NCI-H187 (cell line): ENCODE measurements around the gene RASL11A.
A peak's percentile ranks its signal among the peaks of the same experiment; 100 is the strongest.
"Not testable (repeated sequence)": the region's sequence is repeated elsewhere in the genome, so short reads cannot be mapped to it uniquely, and the experiment has no call there.

Experiments used
- DNase-seq, 2 experiments: peaks; one replicate each; lab custom pipeline; 2025; lab: John Stamatoyannopoulos, UW

Gene RASL11A, protein sequence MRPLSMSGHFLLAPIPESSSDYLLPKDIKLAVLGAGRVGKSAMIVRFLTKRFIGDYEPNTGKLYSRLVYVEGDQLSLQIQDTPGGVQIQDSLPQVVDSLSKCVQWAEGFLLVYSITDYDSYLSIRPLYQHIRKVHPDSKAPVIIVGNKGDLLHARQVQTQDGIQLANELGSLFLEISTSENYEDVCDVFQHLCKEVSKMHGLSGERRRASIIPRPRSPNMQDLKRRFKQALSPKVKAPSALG

DNA sequence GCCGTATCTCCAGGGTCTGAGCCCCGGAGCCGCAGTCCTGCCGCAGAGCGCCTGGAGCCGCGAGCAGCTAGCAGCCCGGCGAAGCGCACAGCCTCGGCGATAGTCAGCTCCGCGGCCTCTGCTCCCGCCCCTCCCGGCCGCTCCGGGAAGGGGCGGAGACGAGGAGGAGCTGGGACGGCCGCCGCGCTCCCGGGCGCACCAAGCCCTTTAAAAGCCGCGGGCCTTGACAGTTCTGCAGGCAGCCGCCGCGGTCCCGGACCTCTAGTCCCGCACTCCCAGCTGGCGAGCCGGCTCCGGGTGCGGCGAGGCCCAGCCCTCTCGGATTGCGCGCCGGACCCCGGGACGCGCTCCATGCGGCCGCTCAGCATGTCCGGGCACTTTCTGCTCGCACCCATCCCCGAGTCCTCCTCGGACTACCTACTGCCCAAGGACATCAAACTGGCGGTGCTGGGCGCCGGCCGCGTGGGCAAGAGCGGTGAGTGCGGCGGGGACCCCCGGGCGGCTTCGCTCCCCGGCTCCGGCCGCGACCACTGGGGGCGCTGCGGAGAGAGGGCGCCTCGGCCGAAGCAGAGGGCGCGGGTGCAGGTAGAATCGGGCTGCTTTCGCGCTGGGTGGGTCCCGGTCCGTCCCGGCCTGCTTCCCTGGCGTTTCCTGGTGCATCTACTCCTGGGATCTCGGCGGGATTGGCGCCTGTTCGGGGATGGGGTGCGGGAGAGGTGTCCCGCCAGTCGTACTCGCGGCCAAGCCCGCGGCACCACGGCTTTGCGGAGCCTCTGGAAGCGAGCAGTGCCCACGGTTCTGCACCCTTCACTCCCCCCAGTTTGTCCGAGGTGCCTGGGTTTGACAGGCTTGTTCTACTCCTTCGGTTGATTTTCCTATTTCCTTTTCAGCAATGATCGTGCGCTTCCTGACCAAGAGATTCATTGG, at the start of gene RASL11A:
Gene RASL11A, plus strand, starts transcription at position 237 of the 927 bp plus-strand sequence. Its CDS starts 115 bp downstream, at position 352.
- DNase-seq: peak in 1 of 2 experiments; percentile 26

DNA sequence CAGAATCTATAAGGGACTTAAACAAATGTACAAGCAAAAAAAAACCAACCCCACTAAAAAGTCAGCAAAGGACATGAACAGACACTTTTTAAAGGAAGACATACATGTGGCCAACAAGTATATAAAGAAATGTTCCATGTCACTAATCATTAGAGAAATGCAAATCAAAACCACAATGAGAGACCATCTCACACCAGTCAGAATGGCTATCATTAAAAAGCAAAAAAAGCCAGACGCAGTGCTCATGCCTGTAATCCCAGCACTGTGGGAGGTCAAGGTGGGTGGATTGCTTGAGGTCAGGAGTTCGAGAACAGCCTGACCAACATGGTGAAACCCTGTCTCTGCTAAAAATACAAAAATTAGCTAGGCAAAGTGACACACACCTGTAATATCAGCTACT, 48.5 kb upstream of the RASL11A start:
- not testable (repeated sequence) for DNase-seq

DNA sequence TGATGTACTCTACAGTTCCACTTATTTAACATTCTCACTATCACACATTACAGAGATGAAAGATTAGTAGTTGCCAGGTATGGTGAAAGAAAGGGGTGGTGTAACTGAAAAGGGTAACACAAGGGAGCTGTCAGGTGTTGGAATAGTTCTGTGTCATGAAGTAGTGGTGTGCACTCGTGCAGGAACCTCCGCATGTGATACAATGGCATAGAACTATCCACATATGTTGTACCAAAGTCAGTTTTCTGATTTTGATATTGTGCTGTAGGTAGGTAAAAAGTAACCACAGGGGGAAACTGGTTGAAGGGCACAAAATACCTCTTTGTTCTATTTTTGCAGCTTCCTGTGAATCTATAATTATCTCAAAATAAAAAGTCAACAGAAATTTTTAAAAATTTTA, 43.6 kb upstream of the RASL11A start:
- DNase-seq: no peak

DNA sequence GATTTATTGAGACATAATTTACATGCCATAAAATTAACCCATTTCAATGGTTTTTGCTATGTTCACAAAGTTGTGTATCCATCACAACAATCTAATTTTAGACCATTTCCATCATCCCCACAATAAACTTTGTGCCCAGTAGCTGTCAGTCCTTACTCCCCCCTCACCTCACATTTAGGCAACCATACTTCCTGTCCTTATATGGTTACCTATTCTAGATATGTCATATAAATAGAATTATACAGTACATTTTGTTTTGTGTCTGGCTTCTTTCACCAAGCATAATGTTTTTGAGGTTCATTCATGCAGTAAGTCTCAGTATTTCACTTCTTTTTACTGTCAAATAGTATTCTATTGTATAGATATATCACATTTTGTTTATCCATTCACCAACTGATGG, 42.5 kb upstream of the RASL11A start:
- DNase-seq: no peak

DNA sequence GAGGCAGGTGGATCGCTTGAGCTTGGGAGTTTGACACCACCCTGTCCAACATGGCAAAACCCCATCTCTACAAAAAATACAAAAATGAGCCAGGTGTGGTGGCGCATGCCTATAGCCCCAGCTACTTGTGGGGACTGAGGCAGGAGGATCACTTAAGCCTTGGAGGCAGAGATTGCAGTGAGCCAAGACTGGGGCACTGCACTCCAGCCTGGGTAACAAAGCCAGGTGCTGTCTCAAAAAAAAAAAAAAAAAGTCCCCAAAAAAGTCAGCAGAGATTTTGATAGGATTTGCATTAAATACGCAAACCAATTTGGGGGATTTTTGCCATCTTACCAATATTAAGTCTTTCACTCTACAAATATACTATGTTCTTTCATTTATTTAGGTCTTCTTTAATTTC, 41.0 kb upstream of the RASL11A start:
- no peak for DNase-seq

DNA sequence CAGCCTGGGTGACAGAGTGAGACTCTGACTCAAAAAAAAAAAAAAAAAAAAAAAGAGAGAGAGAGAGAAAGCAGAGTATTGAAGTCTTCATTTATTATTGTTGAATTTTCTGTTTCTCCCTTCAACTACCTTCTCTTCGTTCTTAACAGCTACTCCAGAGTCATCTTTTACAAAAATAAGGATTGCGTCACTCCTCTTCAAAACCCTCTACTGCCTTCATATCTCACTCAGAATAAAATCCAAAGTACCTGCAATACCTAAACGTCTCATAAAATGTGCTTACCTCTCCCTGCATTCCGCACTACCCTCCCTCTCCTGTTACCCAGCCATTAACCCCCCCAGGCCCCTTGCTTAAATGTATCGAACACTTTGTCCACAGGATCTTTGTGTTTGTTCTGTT, 36.7 kb upstream of the RASL11A start:
- no peak for DNase-seq

DNA sequence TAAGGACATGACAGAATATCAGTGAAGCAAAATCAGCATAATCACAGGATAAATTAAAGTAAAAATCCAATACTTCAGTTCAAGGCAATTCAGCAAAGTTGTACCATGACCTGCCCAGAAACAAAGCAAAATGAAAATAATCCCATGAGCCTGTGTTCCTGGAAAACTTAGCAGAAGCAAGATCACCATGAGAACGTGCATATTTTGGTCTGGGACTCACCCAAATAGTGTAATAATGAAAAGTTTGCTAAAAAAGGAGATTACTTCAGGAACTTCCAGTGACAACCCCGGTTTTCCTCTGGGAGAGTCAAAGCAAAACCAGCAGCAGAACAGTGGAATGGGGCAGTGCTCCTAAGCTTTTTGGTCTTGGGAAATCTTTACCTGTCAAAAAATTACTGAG, 34.2 kb upstream of the RASL11A start:
- DNase-seq: no peak

DNA sequence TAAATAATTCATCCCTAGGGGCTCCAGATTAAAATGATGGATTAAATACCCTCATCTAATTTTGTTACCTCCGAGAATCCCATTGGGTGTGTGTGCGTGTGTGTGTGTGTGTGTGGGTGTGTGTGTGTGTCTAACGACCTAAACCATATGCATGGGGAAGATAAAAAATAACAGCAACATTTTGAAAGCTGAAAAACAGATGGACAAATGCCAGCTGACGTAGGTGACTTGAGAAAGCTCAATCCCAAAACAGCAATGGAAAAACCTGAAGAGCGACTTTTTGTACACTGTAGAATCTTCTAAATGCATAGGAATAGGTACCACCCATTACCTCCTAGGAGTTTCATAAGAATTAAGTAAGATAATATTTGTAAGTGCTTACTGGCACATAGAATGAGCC, 27.9 kb upstream of the RASL11A start:
- DNase-seq: no peak

DNA sequence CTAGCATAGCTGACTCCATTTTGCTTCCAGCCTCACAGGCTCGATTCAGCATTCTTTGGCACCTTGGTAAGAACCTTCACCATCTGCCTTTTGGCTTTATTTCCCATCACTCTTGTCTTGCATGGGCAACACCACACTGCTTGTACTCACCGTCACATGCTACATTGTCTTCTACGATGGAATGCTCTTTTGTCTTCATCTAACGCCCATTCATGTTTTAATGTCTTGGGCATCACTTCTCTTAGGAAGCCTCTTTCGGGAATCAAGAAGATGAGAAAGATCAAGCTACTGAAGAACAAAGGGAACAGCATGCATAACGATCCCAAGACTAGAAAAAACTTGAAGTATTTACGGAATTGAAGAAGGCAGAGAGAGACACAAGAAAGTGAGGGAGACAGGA, 25.0 kb upstream of the RASL11A start:
- DNase-seq: no peak

DNA sequence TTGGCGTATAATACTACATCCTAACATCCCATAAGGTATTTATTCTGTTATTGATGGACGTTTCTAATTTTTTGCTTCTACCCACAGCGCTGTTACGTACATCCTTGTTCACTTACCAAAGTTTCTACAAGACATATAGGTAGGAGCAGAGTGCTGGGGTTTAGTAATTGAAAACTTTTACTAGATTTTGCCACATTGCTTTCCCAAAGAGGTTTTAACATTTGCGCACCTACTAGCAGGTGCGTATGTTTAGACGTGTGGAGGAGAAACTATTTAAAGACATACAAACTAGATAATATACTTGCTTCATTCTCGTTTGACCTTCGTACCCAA, 19.8 kb upstream of the RASL11A start:
- no peak for DNase-seq

DNA sequence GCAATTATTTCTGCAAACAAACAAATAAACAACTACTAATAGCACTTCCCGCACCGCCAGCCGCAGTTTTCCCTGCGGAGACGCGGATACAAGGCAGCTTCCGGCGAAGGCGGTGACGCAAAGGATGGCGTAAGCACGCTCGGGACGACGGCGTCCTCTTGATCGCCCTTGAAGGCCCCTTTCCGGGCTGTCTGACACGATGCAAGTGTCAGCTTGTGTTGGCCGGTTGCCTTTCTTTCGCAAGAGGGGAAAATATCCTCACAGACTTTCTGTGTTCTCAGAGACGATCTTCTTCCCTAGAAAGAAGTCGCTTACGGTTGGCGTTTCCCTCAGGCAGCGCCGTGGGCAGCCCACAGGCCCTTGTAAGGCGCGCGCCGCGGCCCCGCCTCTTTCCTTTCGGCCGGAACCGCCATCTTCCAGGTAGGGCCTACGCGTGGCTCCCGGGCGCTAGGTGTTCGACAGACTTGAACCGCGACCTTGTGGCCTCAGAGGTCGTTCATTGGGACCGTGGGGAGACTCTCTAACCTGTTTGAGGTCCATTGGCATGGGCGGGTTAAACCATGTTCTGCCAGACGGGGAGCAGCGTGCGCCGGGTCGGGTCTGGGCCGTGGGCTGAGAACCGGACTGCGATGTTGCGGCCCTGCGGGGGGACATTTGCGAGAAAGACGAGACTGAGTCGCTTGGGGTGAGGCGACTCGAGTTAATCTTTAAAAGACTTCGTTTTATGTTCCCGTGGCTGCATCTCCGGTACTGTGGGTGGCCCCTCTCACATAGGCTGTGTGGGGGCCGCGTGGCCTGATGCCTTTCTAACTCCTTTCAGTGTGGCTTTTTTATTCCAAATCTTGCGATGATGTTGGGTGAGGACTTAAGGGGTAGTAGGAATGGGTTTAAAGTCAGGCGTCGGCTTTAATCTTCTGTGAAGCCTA, 19.2 kb upstream of the RASL11A start, which contains the start of gene RPL21:
Gene RPL21, plus strand, starts transcription at position 393 of the 926 bp plus-strand sequence. CDS start 2,219 bp downstream, outside the sequence.
- DNase-seq: peak; percentile 70 to 84

DNA sequence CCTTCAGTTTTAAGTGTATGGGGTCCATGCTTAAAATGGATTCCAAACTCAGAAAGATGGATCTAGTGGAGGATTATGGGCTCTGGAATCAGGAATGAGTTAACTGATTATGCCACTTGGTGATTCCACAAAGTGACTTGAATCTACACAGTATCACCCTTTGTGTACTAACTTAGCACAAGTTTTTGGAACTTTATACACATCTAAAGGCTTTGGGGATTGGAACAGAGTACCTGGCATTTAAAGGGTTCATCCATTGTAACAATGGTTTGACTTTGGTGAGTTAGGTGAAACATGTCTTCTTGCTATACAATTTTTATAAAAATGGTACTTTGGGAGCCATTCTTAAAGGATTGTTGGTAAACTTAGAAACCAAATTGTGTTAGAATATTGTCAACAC, 18.2 kb upstream of the RASL11A start:
- no peak for DNase-seq

DNA sequence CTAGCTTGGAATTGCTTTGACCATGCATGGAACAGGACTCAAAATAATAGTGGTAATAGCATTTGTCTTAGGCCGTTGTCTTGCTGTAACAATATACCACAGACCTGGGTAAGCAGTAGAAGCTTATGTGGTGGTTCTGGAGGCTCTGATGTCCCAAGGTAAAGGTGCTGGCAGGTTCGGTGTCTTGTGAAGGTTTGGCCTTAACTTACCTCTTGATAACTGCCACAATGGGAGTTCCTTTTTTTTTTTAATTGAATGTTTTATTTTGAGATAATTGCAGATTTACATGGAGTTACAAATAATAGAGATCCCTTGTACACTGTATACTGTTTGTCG, 13.4 kb upstream of the RASL11A start:
- DNase-seq: no peak

DNA sequence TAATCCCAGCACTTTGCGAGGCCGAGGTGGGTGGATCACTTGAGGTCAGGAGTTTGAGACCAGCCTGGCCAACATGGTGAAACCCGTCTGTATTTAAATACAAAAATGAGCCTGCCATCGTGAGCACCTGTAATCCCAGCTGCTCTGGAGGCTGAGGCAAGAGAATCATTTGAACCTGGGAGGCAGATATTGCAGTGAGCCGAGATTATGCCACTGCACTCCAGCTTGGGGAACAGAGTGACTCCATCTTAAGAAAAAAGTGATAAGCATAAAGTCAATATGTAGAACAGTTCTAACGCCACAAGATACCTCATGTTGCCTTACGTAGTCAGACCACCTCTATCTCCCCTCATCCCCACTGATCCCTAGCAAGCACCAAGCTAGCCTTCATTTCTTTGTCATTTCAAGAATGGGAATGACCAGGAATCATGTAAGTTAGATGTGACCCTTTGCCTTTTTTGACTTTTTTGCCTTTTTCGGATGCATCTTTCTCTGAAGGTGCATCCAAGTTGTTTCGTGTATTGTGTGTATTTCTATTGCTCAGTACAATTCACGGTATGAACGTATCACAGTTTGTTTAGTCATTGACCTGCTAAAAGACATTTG, 12.9 kb upstream of the RASL11A start:
- DNase-seq: no peak

DNA sequence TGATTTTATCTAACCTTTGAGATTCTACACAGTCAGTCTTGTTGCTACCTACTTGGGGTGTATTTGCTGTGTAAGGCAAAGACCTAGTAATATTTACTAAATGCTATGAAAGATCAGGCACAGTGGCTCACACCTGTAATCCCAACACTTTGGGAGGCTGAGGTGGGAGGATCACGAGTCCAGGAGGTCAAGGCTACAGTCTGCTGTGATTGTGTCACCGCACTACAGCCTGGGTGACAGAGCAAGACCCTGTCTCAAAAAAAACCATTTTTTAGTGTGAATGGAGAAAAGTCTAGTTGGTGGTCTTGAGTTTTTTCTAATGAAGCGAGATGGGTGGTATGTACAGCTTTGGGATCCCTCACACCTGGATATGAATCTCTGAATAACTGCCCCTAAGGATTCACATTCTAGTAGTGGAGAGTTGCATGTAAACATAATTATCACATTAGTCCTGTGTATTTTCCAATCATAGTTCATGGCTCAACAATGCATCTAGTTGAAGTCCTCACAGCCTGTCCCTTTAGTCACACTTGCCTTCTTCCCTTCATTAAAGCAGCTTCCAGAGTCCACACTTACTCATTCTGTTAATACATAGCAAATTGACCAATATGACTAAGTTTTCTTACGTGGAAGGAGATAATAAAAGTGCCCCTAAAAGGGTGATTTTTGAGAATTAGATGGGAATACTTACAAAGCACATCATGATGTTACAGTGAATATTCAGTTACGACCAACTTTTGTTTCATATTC, 11.8 kb upstream of the RASL11A start:
- no peak for DNase-seq

DNA sequence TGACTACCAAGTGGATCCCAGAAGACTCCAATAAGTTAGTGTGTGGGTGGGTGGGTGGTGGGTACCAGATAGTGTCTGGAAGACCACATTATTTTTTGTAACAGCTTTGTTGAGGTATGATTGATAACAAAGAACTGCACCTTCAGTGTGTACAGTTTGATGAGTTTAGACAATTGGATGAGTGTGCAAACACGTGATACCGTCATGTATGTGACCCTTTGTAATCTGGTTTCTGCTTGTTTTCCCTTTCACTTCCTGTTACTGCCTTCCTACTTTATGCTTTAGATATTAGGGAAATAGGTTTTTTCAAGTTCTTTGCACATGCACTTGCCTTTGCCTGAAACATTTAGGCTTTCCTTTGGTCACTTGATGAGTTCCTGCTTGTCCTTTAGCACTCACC, 10.8 kb upstream of the RASL11A start:
- no peak for DNase-seq

DNA sequence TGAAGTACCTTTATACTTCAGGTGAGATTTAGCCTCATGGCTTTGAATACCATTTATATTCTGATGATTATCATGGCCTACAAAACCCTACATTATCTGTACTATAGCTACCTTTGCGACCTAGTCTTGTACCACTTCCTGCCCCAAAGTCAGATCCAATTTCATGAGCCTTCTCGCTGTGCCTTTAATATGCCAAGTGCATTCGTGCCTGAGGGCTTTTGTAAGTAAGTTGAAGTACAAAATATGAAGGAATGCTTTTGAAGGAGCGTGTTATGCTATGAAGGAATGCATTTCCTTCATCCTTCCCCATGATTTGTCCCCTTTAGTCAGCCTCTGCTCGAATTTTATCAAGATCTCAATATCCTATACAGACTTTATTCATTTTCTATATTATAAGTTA, 9.2 kb upstream of the RASL11A start:
- DNase-seq: no peak

DNA sequence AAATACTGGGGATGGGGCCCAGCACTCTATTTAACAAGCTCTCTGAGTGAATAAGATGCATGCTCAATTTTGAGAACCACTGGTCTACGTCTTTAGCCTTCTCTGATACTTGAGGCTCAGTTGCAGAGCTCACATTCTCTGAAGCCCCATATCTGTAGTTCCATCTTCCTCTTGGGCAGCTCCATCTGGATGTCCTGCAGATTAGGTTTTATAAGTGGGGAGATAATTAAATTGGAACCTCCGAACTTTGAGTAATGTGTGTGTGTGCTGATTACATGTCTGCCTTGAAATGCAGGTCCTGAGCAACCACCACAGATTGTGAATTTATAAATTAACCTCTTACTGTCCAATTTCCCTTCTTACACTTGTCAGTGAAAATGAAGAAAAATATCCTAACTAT, 7.2 kb upstream of the RASL11A start:
- no peak for DNase-seq

DNA sequence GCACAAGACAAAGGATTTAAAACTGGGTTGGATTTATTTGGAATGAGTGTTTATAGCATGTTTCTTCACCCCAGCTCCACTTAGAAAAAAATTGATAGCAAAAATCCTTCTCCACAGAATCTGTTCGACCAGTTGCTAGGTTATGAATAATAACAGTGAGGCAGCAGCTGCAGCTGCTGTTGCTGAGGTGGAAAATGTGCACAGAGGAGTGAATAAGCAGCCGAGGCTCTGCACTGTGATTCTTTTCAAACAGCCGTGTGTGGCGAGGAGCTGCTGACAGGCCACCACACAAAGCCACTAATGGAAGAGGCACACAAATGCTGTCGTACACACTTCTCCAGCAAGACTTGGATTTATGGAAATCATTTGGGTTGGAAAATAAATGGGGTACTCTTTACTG, 6.4 kb upstream of the RASL11A start:
- DNase-seq: no peak

DNA sequence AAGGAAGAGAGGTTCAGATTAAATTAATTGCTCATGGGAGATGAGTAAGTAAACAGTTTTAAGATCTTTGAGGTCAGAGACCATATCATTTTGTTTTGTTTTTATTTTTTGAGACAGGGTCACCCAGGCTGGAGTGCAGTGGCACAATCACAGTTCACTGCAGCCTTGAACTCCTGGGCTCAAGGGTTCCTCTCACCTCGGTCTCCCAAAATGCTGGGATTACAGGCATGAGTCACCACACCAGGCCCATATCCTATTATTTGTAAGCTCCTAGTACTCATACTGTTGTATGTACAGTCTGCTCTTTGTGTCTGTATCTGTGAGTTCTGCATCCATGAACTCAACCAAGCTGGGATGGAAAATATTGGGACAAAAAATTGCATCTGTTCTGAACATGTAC, 6.0 kb upstream of the RASL11A start:
- no peak for DNase-seq

DNA sequence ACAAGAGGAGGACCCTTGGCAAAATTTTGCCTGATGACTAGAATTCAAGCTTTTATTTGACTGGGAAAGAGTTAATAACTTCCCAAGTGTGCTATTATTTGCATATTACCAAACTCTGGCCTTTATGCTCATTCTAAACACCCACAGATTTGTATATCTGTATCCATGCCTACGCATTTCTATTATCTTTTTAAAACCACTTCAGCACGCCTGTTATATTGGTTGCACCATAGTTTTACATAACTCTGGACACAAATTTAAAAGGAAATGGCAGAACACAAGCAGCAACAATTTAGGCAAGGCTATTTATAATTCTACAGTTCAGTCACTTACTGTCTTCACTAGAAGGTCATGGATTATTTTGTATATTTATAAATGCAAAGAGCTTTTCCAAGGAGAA, 3.7 kb upstream of the RASL11A start:
- no peak for DNase-seq
